ENCODE results near the gene ZNF470. TPM values are rescaled to one million over a fixed set of nuclear protein-coding genes. Genes with fewer than 3 reads are reported as not detected.

Gene ZNF470
- total and polyA plus RNA-seq, 3 experiments from 2014 or later = 2.1 to 3.5 (median 2.5) TPM

GRCh38 chr19:56554272-56554869 lies 12.9 kb upstream of the ZNF470 start:
- no peak overlapping the region for H3K27ac Mint-ChIP-seq
- Histone ChIP-seq H3K4me1 (ENCODE audit: insufficient read depth, low read length) (no peaks in the 10 kb centered on the region), H3K36me3 (ENCODE audit: insufficient read depth, low read length) (peaks cover 5% of the 10 kb centered on the region), H3K27me3 (ENCODE audit: insufficient read depth, low read length, poor library complexity, severe bottlenecking) (no peaks in the 10 kb centered on the region), H3K9me3 (ENCODE audit: low read length) (peaks cover 55% of the 10 kb centered on the region), H3K27ac (ENCODE audit: low read depth, low read length) (no peak overlapping the region), H3K4me3 (ENCODE audit: low read length) (peak overlapping the region; percentile 11)
- CTCF ChIA-PET = no interaction called here
- no peak for DNase-seq
- no peaks in the 10 kb centered on the region for H3K4me1 Mint-ChIP-seq
- H3K27me3 Mint-ChIP-seq = peaks cover 0 to 2% of the 10 kb centered on the region in 2 donors
- no peak overlapping the region for H3K4me3 Mint-ChIP-seq
- H3K9me3 Mint-ChIP-seq = peaks cover 48 to 89% (median 82%) of the 10 kb centered on the region in 5 donors
- POLR2A ChIA-PET = no interaction called here
- peaks cover 17 to 76% (median 58%) of the 10 kb centered on the region in 3 donors for H3K36me3 Mint-ChIP-seq

DNA sequence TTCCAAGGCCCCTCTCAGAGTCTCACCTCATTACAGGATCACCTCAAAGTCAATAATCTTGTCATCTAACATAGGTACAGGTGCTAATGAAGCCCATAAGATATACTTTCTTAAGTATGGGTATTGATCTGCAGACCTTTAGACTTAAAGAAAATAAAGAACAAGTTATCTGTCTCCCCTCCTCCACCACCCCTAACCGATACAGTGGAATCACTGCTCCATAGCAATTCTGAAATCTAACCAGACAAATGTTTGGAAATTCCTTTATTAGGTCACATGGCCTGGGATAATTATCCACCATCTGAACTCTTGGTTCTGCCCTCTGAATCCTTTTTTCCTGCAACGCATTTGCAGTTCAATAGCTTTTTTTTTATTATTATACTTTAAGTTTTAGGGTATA lies 4.5 kb upstream of the ZNF470 start:
- no peak for DNase-seq
- Mint-ChIP-seq H3K4me3 (no peak overlapping the region), H3K27ac (peak overlapping the region in 1 of 8 donors; percentile 67), H3K36me3 (peaks cover 2 to 57% (median 46%) of the 10 kb centered on the region in 3 donors), H3K27me3 (peaks cover 0 to 1% of the 10 kb centered on the region in 2 donors), H3K4me1 (peaks cover 9 to 17% (median 10%) of the 10 kb centered on the region in 3 donors), H3K9me3 (peaks cover 71 to 97% (median 95%) of the 10 kb centered on the region in 5 donors)
- no peak overlapping the region for H3K27ac ChIP-seq (ENCODE audit: low read depth, low read length)
- H3K9me3 ChIP-seq (ENCODE audit: low read length) = peaks cover 48% of the 10 kb centered on the region
- H3K27me3 ChIP-seq (ENCODE audit: insufficient read depth, low read length, poor library complexity, severe bottlenecking) = no peaks in the 10 kb centered on the region
- ChIA-PET POLR2A (no interaction called here), CTCF (interaction anchor here (0.6 kb wide), 1 partner anchor 113 kb away, joined by 4 read pairs; no protein-coding TSS in a partner anchor)
- H3K4me1 ChIP-seq (ENCODE audit: insufficient read depth, low read length) = peaks cover 7% of the 10 kb centered on the region
- H3K4me3 ChIP-seq (ENCODE audit: low read length) = no peak overlapping the region
- no peaks in the 10 kb centered on the region for H3K36me3 ChIP-seq (ENCODE audit: insufficient read depth, low read length)

- Histone ChIP-seq H3K27ac (ENCODE audit: low read depth, low read length) (peak overlapping the region; percentile 51), H3K4me3 (ENCODE audit: low read length) (peak overlapping the region; percentile 94), H3K4me1 (ENCODE audit: insufficient read depth, low read length) (peaks cover 12% of the 10 kb centered on the region), H3K9me3 (ENCODE audit: low read length) (peaks cover 48% of the 10 kb centered on the region), H3K36me3 (ENCODE audit: insufficient read depth, low read length) (peaks cover 10% of the 10 kb centered on the region), H3K27me3 (ENCODE audit: insufficient read depth, low read length, poor library complexity, severe bottlenecking) (no peaks in the 10 kb centered on the region)
- peak overlapping the region in 7 of 8 donors; percentile 78 to 95 (median 88) for H3K27ac Mint-ChIP-seq
- ChIA-PET POLR2A (interaction anchor here (0.6 kb wide), 1 partner anchor 1106 kb away, joined by 3 read pairs; no protein-coding TSS in a partner anchor), CTCF (no interaction called here)
- peaks cover 43 to 95% (median 84%) of the 10 kb centered on the region in 5 donors for H3K9me3 Mint-ChIP-seq
- H3K4me3 Mint-ChIP-seq = peak overlapping the region; percentile 92 to 98 (median 95)
- DNase-seq = no peak
- peaks cover 0 to 1% of the 10 kb centered on the region in 2 donors for H3K27me3 Mint-ChIP-seq
- H3K36me3 Mint-ChIP-seq = peaks cover 19 to 74% (median 72%) of the 10 kb centered on the region in 3 donors
- peaks cover 11 to 26% (median 14%) of the 10 kb centered on the region in 3 donors for H3K4me1 Mint-ChIP-seq
Measured at GRCh38 chr19:56566904-56567273, 379 bp upstream of the ZNF470 start.

DNA sequence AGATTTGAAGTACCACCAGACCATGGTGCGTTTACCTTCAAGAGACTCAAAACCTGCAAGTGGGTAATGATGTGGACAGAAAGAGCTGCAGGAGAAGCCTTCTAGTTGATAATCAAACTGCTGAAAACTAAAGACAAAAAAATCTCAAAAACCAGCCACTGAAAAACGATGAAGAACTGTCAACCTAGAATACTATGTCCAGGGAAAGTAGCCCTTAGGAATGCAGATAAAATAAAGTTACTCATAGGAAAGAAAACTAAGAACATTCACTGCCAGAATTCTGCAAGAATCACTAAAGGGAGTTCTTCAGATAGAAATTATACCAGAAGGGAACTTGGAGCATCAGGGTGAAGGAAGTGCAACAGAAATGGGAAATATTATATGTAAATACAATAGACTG lies 5.3 kb downstream of the ZNF470 start:
- Histone ChIP-seq H3K27ac (ENCODE audit: low read depth, low read length) (no peak overlapping the region), H3K27me3 (ENCODE audit: insufficient read depth, low read length, poor library complexity, severe bottlenecking) (no peaks in the 10 kb centered on the region), H3K36me3 (ENCODE audit: insufficient read depth, low read length) (peaks cover 22% of the 10 kb centered on the region), H3K4me1 (ENCODE audit: insufficient read depth, low read length) (peaks cover 5% of the 10 kb centered on the region), H3K9me3 (ENCODE audit: low read length) (peaks cover 53% of the 10 kb centered on the region), H3K4me3 (ENCODE audit: low read length) (no peak overlapping the region)
- no peak overlapping the region for H3K4me3 Mint-ChIP-seq
- DNase-seq = no peak
- ChIA-PET POLR2A (no interaction called here), CTCF (no interaction called here)
- H3K27ac Mint-ChIP-seq = no peak overlapping the region
- H3K4me1 Mint-ChIP-seq = peaks cover 4 to 11% (median 5%) of the 10 kb centered on the region in 3 donors
- no peaks in the 10 kb centered on the region for H3K27me3 Mint-ChIP-seq
- H3K36me3 Mint-ChIP-seq = peaks cover 42 to 79% (median 78%) of the 10 kb centered on the region in 3 donors
- H3K9me3 Mint-ChIP-seq = peaks cover 49 to 96% (median 84%) of the 10 kb centered on the region in 5 donors

DNA sequence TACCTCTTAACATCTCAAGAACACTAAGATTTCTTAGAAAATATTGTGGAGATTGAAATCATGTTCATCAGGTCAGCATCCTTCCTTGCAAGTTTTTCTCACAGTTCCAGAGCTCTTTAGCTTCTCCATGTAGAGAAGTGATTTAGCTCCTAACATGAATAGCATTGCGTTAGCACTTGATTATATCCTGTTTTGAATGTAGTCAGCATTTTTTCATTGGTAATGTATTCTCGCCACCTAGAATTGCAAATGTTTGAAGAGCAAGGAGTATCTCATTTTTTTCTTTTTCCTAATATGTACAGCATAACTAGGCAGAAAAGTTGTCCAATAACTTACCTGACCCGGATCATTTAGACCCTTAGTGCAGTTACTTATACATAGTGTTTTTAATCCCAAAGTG lies 6.6 kb downstream of the ZNF470 start:
- Histone ChIP-seq H3K27me3 (ENCODE audit: insufficient read depth, low read length, poor library complexity, severe bottlenecking) (no peaks in the 10 kb centered on the region), H3K9me3 (ENCODE audit: low read length) (peaks cover 58% of the 10 kb centered on the region), H3K27ac (ENCODE audit: low read depth, low read length) (no peak overlapping the region), H3K4me1 (ENCODE audit: insufficient read depth, low read length) (no peaks in the 10 kb centered on the region), H3K36me3 (ENCODE audit: insufficient read depth, low read length) (peaks cover 22% of the 10 kb centered on the region), H3K4me3 (ENCODE audit: low read length) (peak overlapping the region; percentile 24)
- H3K4me3 Mint-ChIP-seq = no peak overlapping the region
- no peaks in the 10 kb centered on the region for H3K27me3 Mint-ChIP-seq
- ChIA-PET POLR2A (no interaction called here), CTCF (no interaction called here)
- peaks cover 52 to 96% (median 87%) of the 10 kb centered on the region in 5 donors for H3K9me3 Mint-ChIP-seq
- no peak overlapping the region for H3K27ac Mint-ChIP-seq
- no peaks in the 10 kb centered on the region for H3K4me1 Mint-ChIP-seq
- peaks cover 42 to 75% (median 65%) of the 10 kb centered on the region in 3 donors for H3K36me3 Mint-ChIP-seq
- no peak for DNase-seq

DNA sequence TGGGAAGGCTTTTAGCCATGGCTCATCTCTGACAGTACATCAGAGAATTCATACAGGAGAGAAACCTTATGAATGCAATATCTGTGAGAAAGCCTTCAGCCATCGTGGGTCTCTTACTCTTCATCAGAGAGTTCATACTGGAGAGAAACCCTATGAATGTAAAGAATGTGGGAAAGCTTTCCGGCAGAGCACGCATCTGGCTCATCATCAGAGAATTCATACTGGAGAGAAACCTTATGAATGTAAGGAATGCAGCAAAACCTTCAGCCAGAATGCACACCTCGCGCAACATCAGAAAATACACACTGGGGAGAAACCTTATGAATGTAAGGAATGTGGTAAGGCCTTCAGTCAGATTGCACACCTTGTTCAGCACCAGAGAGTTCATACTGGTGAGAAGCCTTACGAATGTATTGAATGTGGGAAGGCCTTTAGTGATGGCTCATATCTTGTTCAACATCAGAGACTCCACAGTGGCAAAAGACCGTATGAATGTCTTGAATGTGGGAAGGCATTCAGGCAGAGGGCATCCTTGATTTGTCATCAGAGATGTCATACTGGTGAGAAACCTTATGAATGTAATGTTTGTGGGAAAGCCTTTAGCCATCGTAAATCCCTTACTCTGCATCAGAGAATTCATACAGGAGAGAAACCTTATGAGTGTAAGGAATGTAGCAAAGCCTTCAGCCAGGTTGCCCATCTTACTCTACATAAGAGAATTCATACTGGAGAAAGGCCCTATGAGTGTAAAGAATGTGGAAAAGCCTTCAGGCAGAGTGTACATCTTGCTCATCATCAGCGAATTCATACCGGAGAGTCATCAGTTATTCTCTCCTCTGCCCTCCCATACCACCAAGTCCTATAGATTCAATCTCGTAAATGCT lies 10.7 kb downstream of the ZNF470 start:
- no peak overlapping the region for H3K4me3 Mint-ChIP-seq
- H3K36me3 Mint-ChIP-seq = peaks cover 24 to 57% (median 42%) of the 10 kb centered on the region in 3 donors
- no peak overlapping the region for H3K27ac Mint-ChIP-seq
- H3K9me3 Mint-ChIP-seq = peaks cover 56 to 98% (median 92%) of the 10 kb centered on the region in 5 donors
- no peaks in the 10 kb centered on the region for H3K27me3 Mint-ChIP-seq
- H3K36me3 ChIP-seq (ENCODE audit: insufficient read depth, low read length) = peaks cover 12% of the 10 kb centered on the region
- no peak overlapping the region for H3K4me3 ChIP-seq (ENCODE audit: low read length)
- DNase-seq = no peak
- no peaks in the 10 kb centered on the region for H3K27me3 ChIP-seq (ENCODE audit: insufficient read depth, low read length, poor library complexity, severe bottlenecking)
- H3K4me1 Mint-ChIP-seq = no peaks in the 10 kb centered on the region
- ChIA-PET POLR2A (no interaction called here), CTCF (no interaction called here)
- H3K9me3 ChIP-seq (ENCODE audit: low read length) = peaks cover 77% of the 10 kb centered on the region
- H3K27ac ChIP-seq (ENCODE audit: low read depth, low read length) = no peak overlapping the region
- no peaks in the 10 kb centered on the region for H3K4me1 ChIP-seq (ENCODE audit: insufficient read depth, low read length)

DNA sequence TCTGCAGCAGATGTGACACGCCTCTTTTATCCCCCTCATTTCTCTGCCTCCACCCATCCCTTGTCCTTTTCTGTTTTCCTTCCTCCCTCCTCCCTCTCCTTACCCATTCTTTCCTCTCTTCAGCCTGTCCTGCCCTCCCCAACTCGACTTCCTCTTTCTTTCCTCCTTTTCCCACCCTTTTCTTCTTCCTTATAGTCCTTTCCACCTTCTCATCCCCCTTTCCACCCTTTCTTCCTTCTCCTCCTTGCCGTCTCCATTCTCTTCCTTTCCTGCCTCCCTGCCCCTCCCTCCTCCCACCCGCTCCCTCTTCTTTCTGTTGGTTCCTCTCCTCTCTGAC lies 27.1 kb downstream of the ZNF470 start:
- ChIA-PET POLR2A (interaction anchor here (0.6 kb wide), 1 partner anchor 1856 kb away, joined by 5 read pairs; no protein-coding TSS in a partner anchor), CTCF (no interaction called here)
- H3K4me3 Mint-ChIP-seq = peak overlapping the region; percentile 90 to 94 (median 92)
- Histone ChIP-seq H3K27ac (ENCODE audit: low read depth, low read length) (no peak overlapping the region), H3K4me3 (ENCODE audit: low read length) (peak overlapping the region; percentile 81), H3K9me3 (ENCODE audit: low read length) (no peaks in the 10 kb centered on the region), H3K36me3 (ENCODE audit: insufficient read depth, low read length) (no peaks in the 10 kb centered on the region), H3K4me1 (ENCODE audit: insufficient read depth, low read length) (peaks cover 14% of the 10 kb centered on the region), H3K27me3 (ENCODE audit: insufficient read depth, low read length, poor library complexity, severe bottlenecking) (no peaks in the 10 kb centered on the region)
- peaks cover 24 to 40% (median 26%) of the 10 kb centered on the region in 3 donors for H3K4me1 Mint-ChIP-seq
- H3K9me3 Mint-ChIP-seq = peaks cover 5 to 32% (median 13%) of the 10 kb centered on the region in 5 donors
- H3K27ac Mint-ChIP-seq = peak overlapping the region; percentile 28 to 92 (median 68)
- H3K27me3 Mint-ChIP-seq = peaks cover 0 to 3% of the 10 kb centered on the region in 2 donors
- DNase-seq = no peak
- peaks cover 1 to 40% (median 16%) of the 10 kb centered on the region in 3 donors for H3K36me3 Mint-ChIP-seq
